B cell (primary cell): ENCODE results near the gene PFKFB1.

Source experiments
- EZH2 ChIP-seq: IDR thresholded peaks from 2 replicates; pipeline ENCODE4 v1.6.1; 2012; ENCODE audit warnings: borderline replicate concordance, low read depth, mild to moderate bottlenecking, moderate library complexity, low read length; ENCODE audit not compliant: insufficient read depth, poor library complexity, severe bottlenecking
- TF ChIP-seq, protein P1 (sequence below): fragments of 200-600 bp; IDR thresholded peaks from one replicate; pipeline ENCODE4 v1.8.0; 2022; ENCODE audit warnings: antibody characterized with exemption, mild to moderate bottlenecking

DNA sequence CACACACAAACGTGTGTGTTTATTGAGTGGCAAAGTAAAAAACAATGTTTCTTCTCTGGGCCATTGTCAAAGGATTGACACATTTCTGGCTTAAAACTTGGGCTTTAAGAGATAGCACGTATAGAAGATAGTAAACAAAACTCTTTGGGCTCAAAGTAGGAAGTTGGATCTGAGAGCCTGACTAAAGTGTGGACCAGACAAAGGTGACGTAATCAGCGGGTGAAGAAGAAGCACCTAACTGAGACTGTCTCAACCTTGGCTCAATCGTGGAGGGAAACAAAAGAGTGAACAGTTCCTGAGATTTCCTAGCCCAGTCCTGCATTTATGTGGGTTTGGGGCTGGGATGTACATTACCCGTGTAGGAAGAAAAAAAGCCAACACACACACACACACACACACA is 13.7 kb downstream of the PFKFB1 start:
- TF ChIP-seq, protein P1, sequence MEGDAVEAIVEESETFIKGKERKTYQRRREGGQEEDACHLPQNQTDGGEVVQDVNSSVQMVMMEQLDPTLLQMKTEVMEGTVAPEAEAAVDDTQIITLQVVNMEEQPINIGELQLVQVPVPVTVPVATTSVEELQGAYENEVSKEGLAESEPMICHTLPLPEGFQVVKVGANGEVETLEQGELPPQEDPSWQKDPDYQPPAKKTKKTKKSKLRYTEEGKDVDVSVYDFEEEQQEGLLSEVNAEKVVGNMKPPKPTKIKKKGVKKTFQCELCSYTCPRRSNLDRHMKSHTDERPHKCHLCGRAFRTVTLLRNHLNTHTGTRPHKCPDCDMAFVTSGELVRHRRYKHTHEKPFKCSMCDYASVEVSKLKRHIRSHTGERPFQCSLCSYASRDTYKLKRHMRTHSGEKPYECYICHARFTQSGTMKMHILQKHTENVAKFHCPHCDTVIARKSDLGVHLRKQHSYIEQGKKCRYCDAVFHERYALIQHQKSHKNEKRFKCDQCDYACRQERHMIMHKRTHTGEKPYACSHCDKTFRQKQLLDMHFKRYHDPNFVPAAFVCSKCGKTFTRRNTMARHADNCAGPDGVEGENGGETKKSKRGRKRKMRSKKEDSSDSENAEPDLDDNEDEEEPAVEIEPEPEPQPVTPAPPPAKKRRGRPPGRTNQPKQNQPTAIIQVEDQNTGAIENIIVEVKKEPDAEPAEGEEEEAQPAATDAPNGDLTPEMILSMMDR = no peak
- TF ChIP-seq EZH2 = no peak
